HG03196 (cell line): ENCODE results near the gene PGA4.
"Not testable (repeated sequence)": the region's sequence is repeated elsewhere in the genome, so short reads cannot be mapped to it uniquely, and the experiment has no call there.

Source experiments
- ATAC-seq: cut with Tn5 transposase; IDR thresholded peaks from one replicate; pipeline ENCODE4 v1.9.1; 2021; ENCODE audit not compliant: unreplicated experiment

PGA4 gene

GRCh38 chr11:61203873-61204272 lies 18.3 kb upstream of the PGA4 start:
- not testable (repeated sequence) for ATAC-seq

- ATAC-seq: not testable (repeated sequence)
Measured at GRCh38 chr11:61204502-61205059, 17.6 kb upstream of the PGA4 start.

GRCh38 chr11:61207636-61208310 lies 14.4 kb upstream of the PGA4 start:
- not testable (repeated sequence) for ATAC-seq

- not testable (repeated sequence) for ATAC-seq
Measured at GRCh38 chr11:61210629-61211028, 11.5 kb upstream of the PGA4 start.

- ATAC-seq: not testable (repeated sequence)
Measured at GRCh38 chr11:61211327-61211952, 10.7 kb upstream of the PGA4 start.

- not testable (repeated sequence) for ATAC-seq
Measured at GRCh38 chr11:61212202-61212601, 9.9 kb upstream of the PGA4 start.

GRCh38 chr11:61213711-61214324 lies 8.3 kb upstream of the PGA4 start:
- ATAC-seq: not testable (repeated sequence)

- ATAC-seq: not testable (repeated sequence)
Measured at GRCh38 chr11:61218306-61218705, 3.8 kb upstream of the PGA4 start.

GRCh38 chr11:61219016-61219415 lies 3.1 kb upstream of the PGA4 start:
- ATAC-seq: not testable (repeated sequence)

GRCh38 chr11:61222692-61223091 lies 545 bp downstream of the PGA4 start:
- ATAC-seq: not testable (repeated sequence)

- ATAC-seq: not testable (repeated sequence)
Measured at GRCh38 chr11:61226457-61227137, 4.5 kb downstream of the PGA4 start.

GRCh38 chr11:61229458-61229857 lies 7.3 kb downstream of the PGA4 start:
- ATAC-seq: not testable (repeated sequence)

- ATAC-seq: not testable (repeated sequence)
Measured at GRCh38 chr11:61231033-61231432, 8.9 kb downstream of the PGA4 start.

- ATAC-seq: not testable (repeated sequence)
Measured at GRCh38 chr11:61231585-61231984, 9.4 kb downstream of the PGA4 start.

GRCh38 chr11:61232548-61233145 lies 10.5 kb downstream of the PGA4 start:
- ATAC-seq: not testable (repeated sequence)

GRCh38 chr11:61237130-61237529 lies 15.0 kb downstream of the PGA4 start:
- ATAC-seq: not testable (repeated sequence)

GRCh38 chr11:61240288-61240687 lies 18.1 kb downstream of the PGA4 start:
- ATAC-seq: not testable (repeated sequence)

GRCh38 chr11:61240875-61241274 lies 18.7 kb downstream of the PGA4 start, which contains the start of gene PGA5:
TSS of gene PGA5 (plus strand) at chr11:61241175. CDS start at chr11:61241227, 52 bp downstream.
- ATAC-seq: not testable (repeated sequence)

- not testable (repeated sequence) for ATAC-seq
Measured at GRCh38 chr11:61241526-61241925, 19.4 kb downstream of the PGA4 start.

GRCh38 chr11:61245284-61245964 lies 23.3 kb downstream of the PGA4 start:
- not testable (repeated sequence) for ATAC-seq
